Activated T-helper 1 cell treated with Interleukin-2 at 50 U/mL for 16 hours (primary cell): Measurements from ENCODE around the gene PTPRN.
A peak's percentile ranks its signal among the peaks of the same experiment; 100 is the strongest.

Experiments
- DNase-seq: peaks from one replicate; pipeline ENCODE4 v3.0.0-alpha.2; 2020; ENCODE audit warnings: low read depth

PTPRN gene

GRCh38 chr2:219308142-219309101 lies 779 bp downstream of the PTPRN start:
- DNase-seq, result peak; percentile 40

GRCh38 chr2:219306047-219306446 lies 3.2 kb downstream of the PTPRN start:
- DNase-seq, result no peak

GRCh38 chr2:219304223-219304622 lies 5.0 kb downstream of the PTPRN start:
- DNase-seq, result no peak

GRCh38 chr2:219302412-219302968 lies 6.7 kb downstream of the PTPRN start:
- DNase-seq, result no peak

GRCh38 chr2:219300022-219300421 lies 9.2 kb downstream of the PTPRN start:
- DNase-seq, result no peak

GRCh38 chr2:219299372-219299760 lies 9.8 kb downstream of the PTPRN start:
- no peak for DNase-seq

GRCh38 chr2:219298759-219299371 lies 10.3 kb downstream of the PTPRN start:
- DNase-seq, result peak; percentile 75

- no peak for DNase-seq
Measured at GRCh38 chr2:219297766-219298456, 11.3 kb downstream of the PTPRN start.

GRCh38 chr2:219296631-219297391 lies 12.4 kb downstream of the PTPRN start:
- DNase-seq, result no peak

- DNase-seq, result no peak
Measured at GRCh38 chr2:219296142-219296541, 13.1 kb downstream of the PTPRN start.

GRCh38 chr2:219294356-219295351 lies 14.5 kb downstream of the PTPRN start:
- peak; percentile 84 for DNase-seq

GRCh38 chr2:219293736-219294231 lies 15.4 kb downstream of the PTPRN start:
- no peak for DNase-seq

- no peak for DNase-seq
Measured at GRCh38 chr2:219292616-219293015, 16.6 kb downstream of the PTPRN start.

GRCh38 chr2:219291910-219292490 lies 17.2 kb downstream of the PTPRN start:
- no peak for DNase-seq

- DNase-seq, result no peak
Measured at GRCh38 chr2:219291394-219291793, 17.8 kb downstream of the PTPRN start.

- DNase-seq, result no peak
Measured at GRCh38 chr2:219290381-219291171, 18.6 kb downstream of the PTPRN start.

- DNase-seq, result no peak
Measured at GRCh38 chr2:219289537-219290361, 19.5 kb downstream of the PTPRN start.

- no peak for DNase-seq
Measured at GRCh38 chr2:219289195-219289536, 20.0 kb downstream of the PTPRN start.
